Body of pancreas (tissue), 4 donors: Measurements from ENCODE around the gene SLC26A5. TPM values are rescaled to one million over a fixed set of nuclear protein-coding genes. Genes with fewer than 3 reads are reported as not detected.
"Not testable (repeated sequence)": the region's sequence is repeated elsewhere in the genome, so short reads cannot be mapped to it uniquely, and the experiment has no call there.

Experiments
- ATAC-seq: fragments of 150-250 bp; one replicate; pipeline ENCODE4 v1.9.1; 2016
- DNase-seq, 4 donors: peaks; one replicate each; pipeline ENCODE4 v3.0.0-alpha.2; 2019
- H3K27ac ChIP-seq, 4 donors: fragments of 200-600 bp; sonication (generic); 1 replicate in 3 of 4; 2 replicates in 1 of 4; pipeline versions ENCODE4 v1.5.1 to v1.6.1; 2016 to 2019; ENCODE audit warnings: mild to moderate bottlenecking in 1 of 4, mixed read lengths in 1 of 4, moderate library complexity in 1 of 4
- H3K27me3 ChIP-seq, 2 donors: fragments of 200-600 bp; sonication (generic); one replicate each; pipeline ENCODE4 v1.6.0; 2016; ENCODE audit warnings: mild to moderate bottlenecking in 1 of 2
- H3K36me3 ChIP-seq, 2 donors: fragments of 200-600 bp; sonication (generic); replicated peaks in 1 of 2; 2 replicates each; pipeline ENCODE4 v1.5.1; 2016; ENCODE audit warnings: low read depth in 2 of 2; ENCODE audit not compliant: insufficient read depth in 1 of 2
- H3K4me1 ChIP-seq: fragments of 200-600 bp; sonication (generic); one replicate; pipeline ENCODE4 v1.6.0; 2016
- H3K4me3 ChIP-seq, 2 donors: fragments of 200-600 bp; sonication (generic); 1 replicate in 1 of 2; 2 replicates in 1 of 2; pipeline ENCODE4 v1.5.1; 2016 to 2019
- H3K9me3 ChIP-seq, 3 donors: fragments of 200-600 bp; sonication (generic); 1 replicate in 2 of 3; 2 replicates in 1 of 3; pipeline ENCODE4 v1.5.1; 2016
- CTCF ChIP-seq, 7 experiments: fragments of 450-650 bp in 4 of 7; fragments of 200-600 bp in 3 of 7; sonication (generic) in 3 of 7; IDR thresholded peaks; one replicate each; pipeline ENCODE4 v1.5.1; 2016 to 2019; ENCODE audit warnings: antibody characterized with exemption in 7 of 7
- POLR2A ChIP-seq, 3 donors: fragments of 450-650 bp; IDR thresholded peaks; one replicate each; pipeline ENCODE4 v1.6.1; 2016; ENCODE audit warnings: antibody characterized with exemption in 3 of 3, mild to moderate bottlenecking in 2 of 3
- WGBS, 2 donors: methylation state at CpG; one replicate each; pipeline ENCODE4 v1.1.5; 2017; 5-methylcytosine and 5-hydroxymethylcytosine counted together
- intact Hi-C: fragments of 100-400 bp; cut with DNase I; formaldehyde crosslinking; loops from one replicate; pipeline ENCODE4 v1.15.1; 2023
- total RNA-seq, 2 donors: library from RNA; depleted of rRNA; stranded (reverse); fragments of >200 nt; gene quantifications; one replicate each; pipeline ENCODE4 v1.1.0, GENCODE V29; 2016

SLC26A5 gene
- total RNA-seq, 2 donors from 2014 or later, result not detected

GRCh38 chr7:103423467-103424179 is 22.4 kb downstream of the SLC26A5 start:
- 80 to 88% methylated on average over 3 of the region's 3 CpGs for WGBS, 2 donors
- no peak for ATAC-seq

GRCh38 chr7:103420857-103421384 is 25.1 kb downstream of the SLC26A5 start:
- TF ChIP-seq CTCF (IDR thresholded peaks at IDR 0.05) (no peak), POLR2A (IDR thresholded peaks at IDR 0.05) (no peak)
- H3K27me3 ChIP-seq, result no peaks in the 10 kb centered on the region
- DNase-seq (no peak), ATAC-seq (no peak)
- intact Hi-C loops, result no loop called here
- no peak overlapping the region for H3K4me3 ChIP-seq
- no peak overlapping the region for H3K27ac ChIP-seq
- H3K4me1 ChIP-seq, result no peaks in the 10 kb centered on the region
- whole genome bisulfite sequencing, 2 donors, result 79 to 85% methylated on average over 5 of the region's 5 CpGs
- no peaks in the 10 kb centered on the region for H3K9me3 ChIP-seq
- no peaks in the 10 kb centered on the region for H3K36me3 ChIP-seq

More at GRCh38 chr7:103423467-103424179, 22.4 kb downstream of the SLC26A5 start:
- no peak for TF ChIP-seq CTCF (IDR thresholded peaks at IDR 0.05)
- TF ChIP-seq POLR2A (IDR thresholded peaks at IDR 0.05), result no peak
- Histone ChIP-seq H3K27me3 (no peaks in the 10 kb centered on the region), H3K9me3 (no peaks in the 10 kb centered on the region), H3K27ac (no peak overlapping the region), H3K4me3 (no peak overlapping the region), H3K4me1 (no peaks in the 10 kb centered on the region), H3K36me3 (no peaks in the 10 kb centered on the region)
- intact Hi-C loops, result no loop called here
- DNase-seq, result no peak

- WGBS, 2 donors, result 84 to 91% methylated on average over 3 of the region's 3 CpGs
- no peak for DNase-seq
- no peaks in the 10 kb centered on the region for H3K4me1 ChIP-seq
These were observed 27.8 kb downstream of the SLC26A5 start for GRCh38 chr7:103418241-103418640.

DNA sequence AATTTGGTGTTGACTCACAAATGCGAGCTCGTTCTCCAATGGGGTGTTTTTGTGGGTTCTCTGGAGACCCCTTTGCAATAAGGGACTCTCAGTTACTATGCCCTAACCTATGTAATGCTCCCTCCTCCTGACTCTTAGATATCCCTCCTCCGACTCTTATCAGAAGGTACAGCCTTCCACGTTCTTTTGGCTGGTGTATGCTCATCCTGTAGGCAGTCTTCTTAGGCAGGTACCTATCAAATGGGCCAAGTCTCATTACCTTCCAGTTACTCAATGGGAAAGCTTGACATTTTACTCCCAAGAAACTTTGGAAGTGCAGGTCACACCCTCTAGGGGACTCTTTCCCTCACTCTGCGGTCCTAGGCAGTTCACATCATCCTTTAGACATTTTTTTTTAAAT is 32.6 kb downstream of the SLC26A5 start:
- Histone ChIP-seq H3K27ac (no peak overlapping the region), H3K36me3 (no peaks in the 10 kb centered on the region), H3K4me1 (no peaks in the 10 kb centered on the region), H3K27me3 (no peaks in the 10 kb centered on the region), H3K4me3 (no peak overlapping the region), H3K9me3 (no peaks in the 10 kb centered on the region)
- TF ChIP-seq CTCF (IDR thresholded peaks at IDR 0.05), result no peak
- no peak for TF ChIP-seq POLR2A (IDR thresholded peaks at IDR 0.05)
- WGBS, 2 donors, result 79% methylated on average over 5 of the region's 5 CpGs
- no peak for DNase-seq
- no peak for ATAC-seq
- intact Hi-C loops, result no loop called here

More at GRCh38 chr7:103418241-103418640, 27.8 kb downstream of the SLC26A5 start:
- Histone ChIP-seq H3K27ac (no peak overlapping the region), H3K36me3 (no peaks in the 10 kb centered on the region), H3K9me3 (no peaks in the 10 kb centered on the region), H3K27me3 (no peaks in the 10 kb centered on the region), H3K4me3 (no peak overlapping the region)
- intact Hi-C loops, result no loop called here
- TF ChIP-seq CTCF (IDR thresholded peaks at IDR 0.05) (no peak), POLR2A (IDR thresholded peaks at IDR 0.05) (no peak)
- no peak for ATAC-seq

GRCh38 chr7:103412151-103412550 is 33.9 kb downstream of the SLC26A5 start:
- Histone ChIP-seq H3K4me3 (no peak overlapping the region), H3K9me3 (no peaks in the 10 kb centered on the region), H3K27me3 (no peaks in the 10 kb centered on the region), H3K27ac (no peak overlapping the region), H3K36me3 (no peaks in the 10 kb centered on the region), H3K4me1 (no peaks in the 10 kb centered on the region)
- DNase-seq, result no peak
- intact Hi-C loops, result no loop called here
- no peak for TF ChIP-seq CTCF (IDR thresholded peaks at IDR 0.05)
- TF ChIP-seq POLR2A (IDR thresholded peaks at IDR 0.05), result no peak
- WGBS, 2 donors, result 88 to 91% methylated on average over 1 of the region's 1 CpG
- no peak for ATAC-seq

GRCh38 chr7:103405789-103406613 is 40.0 kb downstream of the SLC26A5 start:
- H3K27ac ChIP-seq, ATAC-seq, H3K27me3 ChIP-seq, H3K36me3 ChIP-seq, H3K4me3 ChIP-seq, H3K4me1 ChIP-seq, intact Hi-C loops, H3K9me3 ChIP-seq: not testable (repeated sequence)
- DNase-seq, result peak in 1 of 4 donors; percentile 11
- WGBS, 2 donors, result 68 to 86% methylated on average over 4 to 7 of the region's 7 CpGs
